ENCODE results near the gene ROR1.

GRCh38 chr1:64228167-64228957, 454.5 kb downstream of the ROR1 start:
- TF ChIP-seq CTCF (IDR thresholded peaks at IDR 0.05; ENCODE audit: low read depth, low read length), result no peak
- no peak for TF ChIP-seq MAX (IDR thresholded peaks at IDR 0.05; ENCODE audit: low read depth, low read length)
- TF ChIP-seq MYC (IDR thresholded peaks at IDR 0.05; ENCODE audit: low read depth, low read length), result no peak
